Vagina (tissue), 2 donors: ENCODE data around the gene PPP2R2C.

Experiments
- POLR2A ChIP-seq, 2 donors: fragments of 450-650 bp; IDR thresholded peaks; one replicate each; pipeline ENCODE4 v1.6.1; 2017; ENCODE audit warnings: antibody characterized with exemption in 2 of 2, mild to moderate bottlenecking in 2 of 2, moderate library complexity in 2 of 2
- TF ChIP-seq, protein P1 (sequence below), 3 experiments: fragments of 450-650 bp in 2 of 3; fragments of 200-600 bp in 1 of 3; sonication (generic) in 1 of 3; IDR thresholded peaks; one replicate each; pipeline ENCODE4 v1.5.1; 2017 to 2019; ENCODE audit warnings: antibody characterized with exemption in 3 of 3, mild to moderate bottlenecking in 2 of 3, moderate library complexity in 2 of 3

- TF ChIP-seq POLR2A (IDR thresholded peaks at IDR 0.05): no peak
- TF ChIP-seq, protein P1, sequence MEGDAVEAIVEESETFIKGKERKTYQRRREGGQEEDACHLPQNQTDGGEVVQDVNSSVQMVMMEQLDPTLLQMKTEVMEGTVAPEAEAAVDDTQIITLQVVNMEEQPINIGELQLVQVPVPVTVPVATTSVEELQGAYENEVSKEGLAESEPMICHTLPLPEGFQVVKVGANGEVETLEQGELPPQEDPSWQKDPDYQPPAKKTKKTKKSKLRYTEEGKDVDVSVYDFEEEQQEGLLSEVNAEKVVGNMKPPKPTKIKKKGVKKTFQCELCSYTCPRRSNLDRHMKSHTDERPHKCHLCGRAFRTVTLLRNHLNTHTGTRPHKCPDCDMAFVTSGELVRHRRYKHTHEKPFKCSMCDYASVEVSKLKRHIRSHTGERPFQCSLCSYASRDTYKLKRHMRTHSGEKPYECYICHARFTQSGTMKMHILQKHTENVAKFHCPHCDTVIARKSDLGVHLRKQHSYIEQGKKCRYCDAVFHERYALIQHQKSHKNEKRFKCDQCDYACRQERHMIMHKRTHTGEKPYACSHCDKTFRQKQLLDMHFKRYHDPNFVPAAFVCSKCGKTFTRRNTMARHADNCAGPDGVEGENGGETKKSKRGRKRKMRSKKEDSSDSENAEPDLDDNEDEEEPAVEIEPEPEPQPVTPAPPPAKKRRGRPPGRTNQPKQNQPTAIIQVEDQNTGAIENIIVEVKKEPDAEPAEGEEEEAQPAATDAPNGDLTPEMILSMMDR (IDR thresholded peaks at IDR 0.05): no peak
Observed at GRCh38 chr4:6414578-6414977, 57.8 kb downstream of the PPP2R2C start.
